GM21786 (cell line): Measurements from ENCODE around the gene ST6GALNAC3.

Source experiments
- ATAC-seq: cut with Tn5 transposase; IDR thresholded peaks from one replicate; pipeline ENCODE4 v1.9.1; 2021; ENCODE audit not compliant: unreplicated experiment

ST6GALNAC3 gene

GRCh38 chr1:76562292-76562691, 487.7 kb downstream of the ST6GALNAC3 start:
- no peak for ATAC-seq

- ATAC-seq: no peak
Measured at GRCh38 chr1:76568573-76569238, 494.2 kb downstream of the ST6GALNAC3 start.

GRCh38 chr1:76571248-76571647, 496.7 kb downstream of the ST6GALNAC3 start:
- ATAC-seq: no peak

- ATAC-seq: no peak
Measured at GRCh38 chr1:76572229-76572628, 497.7 kb downstream of the ST6GALNAC3 start.

GRCh38 chr1:76576876-76577524, 502.5 kb downstream of the ST6GALNAC3 start:
- ATAC-seq: no peak

- ATAC-seq: no peak
Measured at GRCh38 chr1:76577525-76578185, 503.1 kb downstream of the ST6GALNAC3 start.

GRCh38 chr1:76580206-76580605, 505.7 kb downstream of the ST6GALNAC3 start:
- no peak for ATAC-seq

GRCh38 chr1:76581712-76582111, 507.2 kb downstream of the ST6GALNAC3 start:
- no peak for ATAC-seq

- ATAC-seq: no peak
Measured at GRCh38 chr1:76583235-76583868, 508.8 kb downstream of the ST6GALNAC3 start.

- no peak for ATAC-seq
Measured at GRCh38 chr1:76583875-76584477, 509.4 kb downstream of the ST6GALNAC3 start.

- ATAC-seq: no peak
Measured at GRCh38 chr1:76585980-76586674, 511.6 kb downstream of the ST6GALNAC3 start.

GRCh38 chr1:76587212-76587611, 512.7 kb downstream of the ST6GALNAC3 start:
- no peak for ATAC-seq

GRCh38 chr1:76591461-76591860, 516.9 kb downstream of the ST6GALNAC3 start:
- no peak for ATAC-seq

GRCh38 chr1:76591963-76592362, 517.4 kb downstream of the ST6GALNAC3 start:
- ATAC-seq: no peak

GRCh38 chr1:76593141-76593540, 518.6 kb downstream of the ST6GALNAC3 start:
- ATAC-seq: no peak

GRCh38 chr1:76593618-76594017, 519.1 kb downstream of the ST6GALNAC3 start:
- no peak for ATAC-seq

GRCh38 chr1:76595024-76595423, 520.5 kb downstream of the ST6GALNAC3 start:
- no peak for ATAC-seq

GRCh38 chr1:76601465-76601864, 526.9 kb downstream of the ST6GALNAC3 start:
- ATAC-seq: no peak

- ATAC-seq: no peak
Measured at GRCh38 chr1:76607717-76608116, 533.2 kb downstream of the ST6GALNAC3 start.

- no peak for ATAC-seq
Measured at GRCh38 chr1:76611770-76612445, 537.4 kb downstream of the ST6GALNAC3 start.
